Measurements from ENCODE around the gene TNS2. TPM values are rescaled to one million over a fixed set of nuclear protein-coding genes. Genes with fewer than 3 reads are reported as not detected.

Gene TNS2
- total and polyA plus RNA-seq, 2 of the 13 experiments (the other 11 are each of a cell fraction or from before 2014, with no cell fraction given): 8.9 to 20.4 TPM

DNA sequence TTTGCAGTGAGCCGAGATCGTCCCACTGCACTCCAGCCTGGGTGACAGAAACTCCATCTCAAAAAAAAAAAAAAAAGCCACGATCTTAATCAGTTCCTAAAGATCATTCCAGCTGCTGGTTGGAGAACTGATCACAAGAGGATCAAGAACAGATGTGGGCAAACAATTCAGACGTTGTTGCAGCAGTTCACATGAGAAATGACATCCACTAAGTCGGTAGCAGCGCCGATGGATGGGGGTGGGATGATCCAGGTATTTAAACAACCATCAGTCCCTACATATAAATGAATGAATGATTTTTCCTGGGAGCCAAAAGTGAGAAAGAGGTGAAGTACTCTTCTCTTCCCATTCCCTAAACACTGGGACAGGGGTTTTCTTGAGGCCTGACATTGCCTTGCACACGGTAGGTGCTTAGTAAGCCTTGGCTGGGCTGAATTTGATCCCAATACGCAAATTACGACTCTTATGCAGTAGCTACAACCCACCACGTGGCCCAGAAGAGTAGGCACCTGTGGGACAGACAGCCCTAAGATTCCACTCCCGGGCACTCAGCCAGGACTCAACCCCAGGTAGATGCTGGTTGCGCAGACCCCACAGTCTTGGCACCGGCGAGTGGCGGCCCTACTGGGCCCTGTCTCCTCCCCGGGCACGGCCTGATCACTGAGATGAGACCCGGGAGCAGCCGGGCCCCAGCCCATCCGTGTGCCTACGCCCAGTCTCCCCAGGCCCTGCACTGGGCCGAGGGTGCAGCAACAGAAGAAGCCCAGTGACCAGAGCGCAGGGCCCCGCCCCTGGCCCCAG lies 28.8 kb downstream of the TNS2 start (continued):
- TF ChIP-seq, protein P1, sequence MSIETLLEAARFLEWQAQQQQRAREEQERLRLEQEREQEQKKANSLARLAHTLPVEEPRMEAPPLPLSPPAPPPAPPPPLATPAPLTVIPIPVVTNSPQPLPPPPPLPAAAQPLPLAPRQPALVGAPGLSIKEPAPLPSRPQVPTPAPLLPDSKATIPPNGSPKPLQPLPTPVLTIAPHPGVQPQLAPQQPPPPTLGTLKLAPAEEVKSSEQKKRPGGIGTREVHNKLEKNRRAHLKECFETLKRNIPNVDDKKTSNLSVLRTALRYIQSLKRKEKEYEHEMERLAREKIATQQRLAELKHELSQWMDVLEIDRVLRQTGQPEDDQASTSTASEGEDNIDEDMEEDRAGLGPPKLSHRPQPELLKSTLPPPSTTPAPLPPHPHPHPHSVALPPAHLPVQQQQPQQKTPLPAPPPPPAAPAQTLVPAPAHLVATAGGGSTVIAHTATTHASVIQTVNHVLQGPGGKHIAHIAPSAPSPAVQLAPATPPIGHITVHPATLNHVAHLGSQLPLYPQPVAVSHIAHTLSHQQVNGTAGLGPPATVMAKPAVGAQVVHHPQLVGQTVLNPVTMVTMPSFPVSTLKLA (IDR thresholded peaks at IDR 0.05): peak; percentile 78
- peak; percentile 40; the same call in 1 of the 2 replicates for TF ChIP-seq FOXC1 (CRISPR knock-in tag; IDR thresholded peaks at IDR 0.05; ENCODE audit: borderline replicate concordance)
- TF ChIP-seq ZNF124 (CRISPR knock-in tag; IDR thresholded peaks at IDR 0.05): peak; percentile 6; the same call in 1 of the 2 replicates
- peak; percentile 80 for TF ChIP-seq POLR2G (IDR thresholded peaks at IDR 0.05; ENCODE audit: low read depth, low read length)
- TF ChIP-seq, protein P2, sequence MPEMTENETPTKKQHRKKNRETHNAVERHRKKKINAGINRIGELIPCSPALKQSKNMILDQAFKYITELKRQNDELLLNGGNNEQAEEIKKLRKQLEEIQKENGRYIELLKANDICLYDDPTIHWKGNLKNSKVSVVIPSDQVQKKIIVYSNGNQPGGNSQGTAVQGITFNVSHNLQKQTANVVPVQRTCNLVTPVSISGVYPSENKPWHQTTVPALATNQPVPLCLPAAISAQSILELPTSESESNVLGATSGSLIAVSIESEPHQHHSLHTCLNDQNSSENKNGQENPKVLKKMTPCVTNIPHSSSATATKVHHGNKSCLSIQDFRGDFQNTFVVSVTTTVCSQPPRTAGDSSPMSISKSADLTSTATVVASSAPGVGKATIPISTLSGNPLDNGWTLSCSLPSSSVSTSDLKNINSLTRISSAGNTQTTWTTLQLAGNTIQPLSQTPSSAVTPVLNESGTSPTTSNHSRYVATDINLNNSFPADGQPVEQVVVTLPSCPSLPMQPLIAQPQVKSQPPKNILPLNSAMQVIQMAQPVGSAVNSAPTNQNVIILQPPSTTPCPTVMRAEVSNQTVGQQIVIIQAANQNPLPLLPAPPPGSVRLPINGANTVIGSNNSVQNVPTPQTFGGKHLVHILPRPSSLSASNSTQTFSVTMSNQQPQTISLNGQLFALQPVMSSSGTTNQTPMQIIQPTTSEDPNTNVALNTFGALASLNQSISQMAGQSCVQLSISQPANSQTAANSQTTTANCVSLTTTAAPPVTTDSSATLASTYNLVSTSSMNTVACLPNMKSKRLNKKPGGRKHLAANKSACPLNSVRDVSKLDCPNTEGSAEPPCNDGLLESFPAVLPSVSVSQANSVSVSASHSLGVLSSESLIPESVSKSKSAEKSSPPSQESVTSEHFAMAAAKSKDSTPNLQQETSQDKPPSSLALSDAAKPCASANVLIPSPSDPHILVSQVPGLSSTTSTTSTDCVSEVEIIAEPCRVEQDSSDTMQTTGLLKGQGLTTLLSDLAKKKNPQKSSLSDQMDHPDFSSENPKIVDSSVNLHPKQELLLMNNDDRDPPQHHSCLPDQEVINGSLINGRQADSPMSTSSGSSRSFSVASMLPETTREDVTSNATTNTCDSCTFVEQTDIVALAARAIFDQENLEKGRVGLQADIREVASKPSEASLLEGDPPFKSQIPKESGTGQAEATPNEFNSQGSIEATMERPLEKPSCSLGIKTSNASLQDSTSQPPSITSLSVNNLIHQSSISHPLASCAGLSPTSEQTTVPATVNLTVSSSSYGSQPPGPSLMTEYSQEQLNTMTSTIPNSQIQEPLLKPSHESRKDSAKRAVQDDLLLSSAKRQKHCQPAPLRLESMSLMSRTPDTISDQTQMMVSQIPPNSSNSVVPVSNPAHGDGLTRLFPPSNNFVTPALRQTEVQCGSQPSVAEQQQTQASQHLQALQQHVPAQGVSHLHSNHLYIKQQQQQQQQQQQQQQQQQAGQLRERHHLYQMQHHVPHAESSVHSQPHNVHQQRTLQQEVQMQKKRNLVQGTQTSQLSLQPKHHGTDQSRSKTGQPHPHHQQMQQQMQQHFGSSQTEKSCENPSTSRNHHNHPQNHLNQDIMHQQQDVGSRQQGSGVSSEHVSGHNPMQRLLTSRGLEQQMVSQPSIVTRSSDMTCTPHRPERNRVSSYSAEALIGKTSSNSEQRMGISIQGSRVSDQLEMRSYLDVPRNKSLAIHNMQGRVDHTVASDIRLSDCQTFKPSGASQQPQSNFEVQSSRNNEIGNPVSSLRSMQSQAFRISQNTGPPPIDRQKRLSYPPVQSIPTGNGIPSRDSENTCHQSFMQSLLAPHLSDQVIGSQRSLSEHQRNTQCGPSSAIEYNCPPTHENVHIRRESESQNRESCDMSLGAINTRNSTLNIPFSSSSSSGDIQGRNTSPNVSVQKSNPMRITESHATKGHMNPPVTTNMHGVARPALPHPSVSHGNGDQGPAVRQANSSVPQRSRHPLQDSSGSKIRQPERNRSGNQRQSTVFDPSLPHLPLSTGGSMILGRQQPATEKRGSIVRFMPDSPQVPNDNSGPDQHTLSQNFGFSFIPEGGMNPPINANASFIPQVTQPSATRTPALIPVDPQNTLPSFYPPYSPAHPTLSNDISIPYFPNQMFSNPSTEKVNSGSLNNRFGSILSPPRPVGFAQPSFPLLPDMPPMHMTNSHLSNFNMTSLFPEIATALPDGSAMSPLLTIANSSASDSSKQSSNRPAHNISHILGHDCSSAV (CRISPR knock-in tag; IDR thresholded peaks at IDR 0.05; ENCODE audit: borderline replicate concordance): no peak
- peak; percentile 29; the same call in 1 of the 2 replicates for TF ChIP-seq DMAP1 (CRISPR knock-in tag; IDR thresholded peaks at IDR 0.05)
- TF ChIP-seq NFKB2 (CRISPR knock-in tag; IDR thresholded peaks at IDR 0.05; ENCODE audit: borderline replicate concordance): peak; percentile 7; the same call in 1 of the 2 replicates
- TF ChIP-seq, protein P3, sequence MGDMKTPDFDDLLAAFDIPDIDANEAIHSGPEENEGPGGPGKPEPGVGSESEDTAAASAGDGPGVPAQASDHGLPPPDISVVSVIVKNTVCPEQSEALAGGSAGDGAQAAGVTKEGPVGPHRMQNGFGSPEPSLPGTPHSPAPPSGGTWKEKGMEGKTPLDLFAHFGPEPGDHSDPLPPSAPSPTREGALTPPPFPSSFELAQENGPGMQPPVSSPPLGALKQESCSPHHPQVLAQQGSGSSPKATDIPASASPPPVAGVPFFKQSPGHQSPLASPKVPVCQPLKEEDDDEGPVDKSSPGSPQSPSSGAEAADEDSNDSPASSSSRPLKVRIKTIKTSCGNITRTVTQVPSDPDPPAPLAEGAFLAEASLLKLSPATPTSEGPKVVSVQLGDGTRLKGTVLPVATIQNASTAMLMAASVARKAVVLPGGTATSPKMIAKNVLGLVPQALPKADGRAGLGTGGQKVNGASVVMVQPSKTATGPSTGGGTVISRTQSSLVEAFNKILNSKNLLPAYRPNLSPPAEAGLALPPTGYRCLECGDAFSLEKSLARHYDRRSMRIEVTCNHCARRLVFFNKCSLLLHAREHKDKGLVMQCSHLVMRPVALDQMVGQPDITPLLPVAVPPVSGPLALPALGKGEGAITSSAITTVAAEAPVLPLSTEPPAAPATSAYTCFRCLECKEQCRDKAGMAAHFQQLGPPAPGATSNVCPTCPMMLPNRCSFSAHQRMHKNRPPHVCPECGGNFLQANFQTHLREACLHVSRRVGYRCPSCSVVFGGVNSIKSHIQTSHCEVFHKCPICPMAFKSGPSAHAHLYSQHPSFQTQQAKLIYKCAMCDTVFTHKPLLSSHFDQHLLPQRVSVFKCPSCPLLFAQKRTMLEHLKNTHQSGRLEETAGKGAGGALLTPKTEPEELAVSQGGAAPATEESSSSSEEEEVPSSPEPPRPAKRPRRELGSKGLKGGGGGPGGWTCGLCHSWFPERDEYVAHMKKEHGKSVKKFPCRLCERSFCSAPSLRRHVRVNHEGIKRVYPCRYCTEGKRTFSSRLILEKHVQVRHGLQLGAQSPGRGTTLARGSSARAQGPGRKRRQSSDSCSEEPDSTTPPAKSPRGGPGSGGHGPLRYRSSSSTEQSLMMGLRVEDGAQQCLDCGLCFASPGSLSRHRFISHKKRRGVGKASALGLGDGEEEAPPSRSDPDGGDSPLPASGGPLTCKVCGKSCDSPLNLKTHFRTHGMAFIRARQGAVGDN (CRISPR knock-in tag; IDR thresholded peaks at IDR 0.05): peak; percentile 57; the same call in 1 of the 2 replicates
- TF ChIP-seq, protein P4, sequence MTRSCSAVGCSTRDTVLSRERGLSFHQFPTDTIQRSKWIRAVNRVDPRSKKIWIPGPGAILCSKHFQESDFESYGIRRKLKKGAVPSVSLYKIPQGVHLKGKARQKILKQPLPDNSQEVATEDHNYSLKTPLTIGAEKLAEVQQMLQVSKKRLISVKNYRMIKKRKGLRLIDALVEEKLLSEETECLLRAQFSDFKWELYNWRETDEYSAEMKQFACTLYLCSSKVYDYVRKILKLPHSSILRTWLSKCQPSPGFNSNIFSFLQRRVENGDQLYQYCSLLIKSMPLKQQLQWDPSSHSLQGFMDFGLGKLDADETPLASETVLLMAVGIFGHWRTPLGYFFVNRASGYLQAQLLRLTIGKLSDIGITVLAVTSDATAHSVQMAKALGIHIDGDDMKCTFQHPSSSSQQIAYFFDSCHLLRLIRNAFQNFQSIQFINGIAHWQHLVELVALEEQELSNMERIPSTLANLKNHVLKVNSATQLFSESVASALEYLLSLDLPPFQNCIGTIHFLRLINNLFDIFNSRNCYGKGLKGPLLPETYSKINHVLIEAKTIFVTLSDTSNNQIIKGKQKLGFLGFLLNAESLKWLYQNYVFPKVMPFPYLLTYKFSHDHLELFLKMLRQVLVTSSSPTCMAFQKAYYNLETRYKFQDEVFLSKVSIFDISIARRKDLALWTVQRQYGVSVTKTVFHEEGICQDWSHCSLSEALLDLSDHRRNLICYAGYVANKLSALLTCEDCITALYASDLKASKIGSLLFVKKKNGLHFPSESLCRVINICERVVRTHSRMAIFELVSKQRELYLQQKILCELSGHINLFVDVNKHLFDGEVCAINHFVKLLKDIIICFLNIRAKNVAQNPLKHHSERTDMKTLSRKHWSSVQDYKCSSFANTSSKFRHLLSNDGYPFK (CRISPR knock-in tag; IDR thresholded peaks at IDR 0.05; ENCODE audit: borderline replicate concordance): no peak
- TF ChIP-seq ZNF768 (CRISPR knock-in tag; IDR thresholded peaks at IDR 0.05): peak; percentile 47; the same call in 1 of the 2 replicates

All from HepG2 (cell line).